H1 (cell line): Measurements from ENCODE around the gene JMJD8. TPM values are rescaled to one million over a fixed set of nuclear protein-coding genes. Genes with fewer than 3 reads are reported as not detected.

Experiments used
- CTCF ChIA-PET: fragments of 300-600 bp; sonication (Branson Sonifier 250); formaldehyde crosslinking; loops from one replicate; lab custom pipeline; 2021; ENCODE audit not compliant: partially characterized antibody; lab: Charles Lee
- POLR2A ChIA-PET: fragments of 300-600 bp; sonication (Branson Sonifier 250); formaldehyde crosslinking; loops from one replicate; lab custom pipeline; 2021; ENCODE audit warnings: inconsistent platforms; ENCODE audit not compliant: partially characterized antibody; lab: Charles Lee
- DNase-seq, 2 experiments: peaks; one replicate each; pipeline versions ENCODE4 v3.0.0 to v3.0.0-alpha.2; 2010 to 2022; ENCODE audit warnings: low spot score in 2 of 2, low read depth in 1 of 2, mixed read lengths in 1 of 2
- FAIRE-seq: peaks from 2 replicates; lab custom pipeline; 2011; peaks lifted over from hg19 to GRCh38; lab: Jason Lieb, UNC
- H2AFZ ChIP-seq: 2 replicates; pipeline ENCODE4 v1.8.1; 2012; ENCODE audit warnings: low read length, inconsistent platforms
- H2AK5ac ChIP-seq: 2 replicates; pipeline ENCODE4 v1.6.1; 2013; ENCODE audit warnings: low read depth, low read length
- H2BK120ac ChIP-seq: replicated peaks from 2 replicates; pipeline ENCODE3; 2013; ENCODE audit warnings: low read depth, low read length, inconsistent platforms
- H2BK12ac ChIP-seq: 2 replicates; pipeline ENCODE4 v1.6.1; 2013; ENCODE audit warnings: low read depth, low read length
- H2BK15ac ChIP-seq: 2 replicates; pipeline ENCODE4 v1.6.1; 2013; ENCODE audit warnings: low read length
- H2BK20ac ChIP-seq: 2 replicates; pipeline ENCODE4 v1.6.1; 2013; ENCODE audit warnings: low read length
- H2BK5ac ChIP-seq: 2 replicates; pipeline ENCODE4 v1.6.1; 2013; ENCODE audit warnings: low read depth, low read length
- H3K14ac ChIP-seq: 2 replicates; pipeline ENCODE4 v1.6.1; 2013; ENCODE audit warnings: inconsistent platforms; ENCODE audit not compliant: insufficient read length
- H3K18ac ChIP-seq: 2 replicates; pipeline ENCODE4 v1.6.1; 2013; ENCODE audit warnings: low read length; ENCODE audit errors: extremely low read depth
- H3K23ac ChIP-seq: 2 replicates; pipeline ENCODE4 v1.6.1; 2013; ENCODE audit warnings: inconsistent platforms; ENCODE audit not compliant: insufficient read length
- H3K23me2 ChIP-seq: 2 replicates; pipeline ENCODE4 v1.6.1; 2013; ENCODE audit warnings: low read depth, low read length
- H3K27ac ChIP-seq: 2 replicates; pipeline ENCODE4 v1.6.1; 2011; ENCODE audit warnings: low read depth, low read length, inconsistent platforms
- H3K27me3 ChIP-seq, 4 experiments: replicated peaks in 1 of 4; 1 replicate in 1 of 4; 2 replicates in 3 of 4; pipeline versions ENCODE4 v1.6.1 to v1.8.1; 2011 to 2013; ENCODE audit warnings: low read length in 3 of 4, mild to moderate bottlenecking in 3 of 4, inconsistent platforms in 2 of 4, mixed read lengths in 2 of 4, moderate library complexity in 1 of 4; ENCODE audit not compliant: control insufficient read depth in 3 of 4, insufficient read depth in 3 of 4; ENCODE audit errors: extremely low read depth in 1 of 4
- H3K36me3 ChIP-seq, 4 experiments: 2 replicates each; pipeline versions ENCODE4 v1.6.1 to v1.8.1; 2011 to 2013; ENCODE audit warnings: mild to moderate bottlenecking in 4 of 4, low read length in 3 of 4, moderate library complexity in 2 of 4, control low read depth in 1 of 4, inconsistent platforms in 1 of 4; ENCODE audit not compliant: insufficient read depth in 4 of 4, control insufficient read depth in 2 of 4
- H3K4ac ChIP-seq: replicated peaks from 2 replicates; pipeline ENCODE3; 2013; ENCODE audit warnings: low read length, low read depth, mixed read lengths, inconsistent platforms; ENCODE audit not compliant: insufficient read length
- H3K4me1 ChIP-seq, 4 experiments: replicated peaks in 1 of 4; 1 replicate in 1 of 4; 2 replicates in 3 of 4; pipeline versions ENCODE4 v1.6.1 to v1.8.1; 2011 to 2013; ENCODE audit warnings: low read length in 3 of 4, inconsistent platforms in 2 of 4, mixed read lengths in 1 of 4; ENCODE audit not compliant: insufficient read depth in 4 of 4, control insufficient read depth in 3 of 4
- H3K4me2 ChIP-seq, 2 experiments: 2 replicates each; pipeline versions ENCODE4 v1.6.1 to v1.8.1; 2011 to 2013; ENCODE audit warnings: low read depth in 2 of 2, low read length in 2 of 2, control low read depth in 1 of 2, inconsistent platforms in 1 of 2, mild to moderate bottlenecking in 1 of 2; ENCODE audit not compliant: insufficient read depth in 1 of 2
- H3K4me3 ChIP-seq, 4 experiments: fragments of 200-600, 300-600 bp in 1 of 4; sonication (generic), shearing (Covaris generic), sonication (Bioruptor Twin) in 1 of 4; 2 replicates each; pipeline versions ENCODE4 v1.5.1 to v1.8.1; 2011 to 2016; ENCODE audit warnings: low read length in 4 of 4, low read depth in 3 of 4, control low read depth in 2 of 4, inconsistent platforms in 2 of 4, mild to moderate bottlenecking in 2 of 4, mixed read lengths in 1 of 4, moderate library complexity in 1 of 4; ENCODE audit not compliant: insufficient read depth in 2 of 4; ENCODE audit errors: extremely low read depth in 1 of 4
- H3K56ac ChIP-seq: replicated peaks from 2 replicates; pipeline ENCODE3; 2013; ENCODE audit warnings: low read depth, mild to moderate bottlenecking, mixed read lengths, low read length, inconsistent platforms; ENCODE audit not compliant: insufficient read length
- H3K79me1 ChIP-seq: 2 replicates; pipeline ENCODE4 v1.6.1; 2013; ENCODE audit warnings: low read depth, low read length, control low read depth
- H3K79me2 ChIP-seq, 2 experiments: 2 replicates each; pipeline versions ENCODE4 v1.6.1 to v1.8.1; 2012 to 2013; ENCODE audit warnings: low read length in 2 of 2, mild to moderate bottlenecking in 2 of 2, inconsistent platforms in 1 of 2; ENCODE audit not compliant: insufficient read depth in 2 of 2, control insufficient read depth in 1 of 2
- H3K9ac ChIP-seq, 4 experiments: replicated peaks in 1 of 4; 1 replicate in 1 of 4; 2 replicates in 3 of 4; pipeline versions ENCODE4 v1.6.1 to v1.8.1; 2011 to 2013; ENCODE audit warnings: low read depth in 3 of 4, low read length in 3 of 4, control low read depth in 2 of 4, mild to moderate bottlenecking in 2 of 4, moderate library complexity in 2 of 4, inconsistent platforms in 1 of 4; ENCODE audit errors: extremely low read depth in 1 of 4
- H3K9me3 ChIP-seq, 2 experiments: 2 replicates each; pipeline versions ENCODE4 v1.6.1 to v1.8.1; 2012 to 2013; ENCODE audit warnings: mild to moderate bottlenecking in 2 of 2, moderate library complexity in 2 of 2, control low read depth in 1 of 2, inconsistent platforms in 1 of 2, low read depth in 1 of 2, low read length in 1 of 2, mixed read lengths in 1 of 2; ENCODE audit not compliant: insufficient read depth in 2 of 2
- H4K20me1 ChIP-seq, 2 experiments: replicated peaks in 1 of 2; 2 replicates each; pipeline versions ENCODE3 to v1.8.1; 2011 to 2013; ENCODE audit warnings: inconsistent platforms in 2 of 2, low read length in 2 of 2, mild to moderate bottlenecking in 1 of 2; ENCODE audit not compliant: insufficient read depth in 2 of 2, control insufficient read depth in 1 of 2
- H4K5ac ChIP-seq: 2 replicates; pipeline ENCODE4 v1.6.1; 2013; ENCODE audit warnings: low read length, low read depth, mixed read lengths, inconsistent platforms; ENCODE audit not compliant: insufficient read length
- H4K8ac ChIP-seq: 2 replicates; pipeline ENCODE4 v1.8.0; 2013; ENCODE audit warnings: mild to moderate bottlenecking, moderate library complexity, low read length, inconsistent platforms; ENCODE audit not compliant: insufficient read depth; ENCODE audit errors: extremely low read depth
- H4K91ac ChIP-seq: replicated peaks from 2 replicates; pipeline ENCODE3; 2013; ENCODE audit warnings: low read length, mixed read lengths, inconsistent platforms; ENCODE audit not compliant: insufficient read length
- WGBS, 2 experiments: shearing (Covaris generic) in 1 of 2; methylation state at CpG; one replicate each; pipeline versions ENCODE4 v1.1.6 to v1.1.7; 2013 to 2015; ENCODE audit warnings: low lambda C conversion rate in 2 of 2, mixed read lengths in 2 of 2, inconsistent platforms in 1 of 2, low coverage in 1 of 2, missing lambda C conversion rate in 1 of 2; ENCODE audit not compliant: insufficient replicate concordance in 2 of 2, insufficient coverage in 1 of 2, insufficient read length in 1 of 2; ENCODE audit errors: extremely low coverage in 1 of 2, missing lambda C conversion rate in 1 of 2; 5-methylcytosine and 5-hydroxymethylcytosine counted together
- polyA plus RNA-seq, 7 experiments: library from polyadenylated mRNA; depleted of rRNA in 3 of 7; stranded (reverse) in 5 of 7; unstranded in 2 of 7; fragments of >200 nt in 5 of 7; fragments of 200-250 nt in 2 of 7; gene quantifications; 1 replicate in 5 of 7; 2 replicates in 1 of 7; 4 replicates in 1 of 7; pipeline versions ENCODE4 v1.2.1 to v1.2.3, GENCODE V29; 2011 to 2013; ENCODE audit warnings: missing spikeins in 2 of 7, mixed read lengths in 2 of 7
- total RNA-seq: library from RNA; stranded (reverse); fragmentation: NEBNext Ultra II Directional; extraction: Animal tissue kit (Norgen Biotek cat#: 25700); gene quantifications from 2 replicates; pipeline ENCODE4 v1.2.1, GENCODE V29; 2021

JMJD8 gene
- total and polyA plus RNA-seq, 2 of the 8 experiments (the other 6 are each of a cell fraction or from before 2014, with no cell fraction given): 46.4 to 87.4 TPM

- H2BK20ac ChIP-seq: no peak overlapping the region
- no peak overlapping the region for H3K27ac ChIP-seq
- no peak overlapping the region for H2AK5ac ChIP-seq
- no peak overlapping the region for H2BK120ac ChIP-seq
- H3K79me1 ChIP-seq: no peaks in the 10 kb centered on the region
- H4K91ac ChIP-seq: peak overlapping the region; percentile 98
- no peaks in the 10 kb centered on the region for H3K23me2 ChIP-seq
- peaks cover 0 to 8% (median 1%) of the 10 kb centered on the region in 4 experiments; a peak in 4 of 7 replicates for H3K4me1 ChIP-seq
- peak overlapping the region in 1 of 2 experiments; percentile 53; a peak in 2 of 4 replicates for H3K4me2 ChIP-seq
- CTCF ChIA-PET: interaction anchor here (0.6 to 11.3 kb wide), 19 partner anchors 10 to 264 kb away, joined by 3 to 104 read pairs (median 4); partner anchors contain the start of genes METTL26 and WDR90
- H3K9ac ChIP-seq: no peak overlapping the region
- H3K23ac ChIP-seq: no peak overlapping the region
- DNase-seq (peak in 1 of 2 experiments; percentile 86), FAIRE-seq (peak; percentile 55)
- H4K8ac ChIP-seq: peak overlapping the region; percentile 85
- H2BK5ac ChIP-seq: 0 out of 2 replicates have a peak overlapping the region, but pooled peaks have one; percentile 41
- POLR2A ChIA-PET: interaction anchor here (0.7 to 17.4 kb wide), 6 partner anchors 10 to 31 kb away, joined by 3 to 214 read pairs (median 6); partner anchors contain the start of genes JMJD8, RHBDL1, STUB1 and WDR90
- H3K4ac ChIP-seq: peak overlapping the region; percentile 77
- no peak overlapping the region; the same call in 1 of the 2 replicates for H2AFZ ChIP-seq
- no peak overlapping the region for H3K56ac ChIP-seq
- H2BK12ac ChIP-seq: no peak overlapping the region
- H3K18ac ChIP-seq: peak overlapping the region; percentile 71; the same call in 1 of the 2 replicates
- no peaks in the 10 kb centered on the region for H3K79me2 ChIP-seq
- no peaks in the 10 kb centered on the region for H3K9me3 ChIP-seq
- H3K4me3 ChIP-seq: no peak overlapping the region
- H3K27me3 ChIP-seq: no peaks in the 10 kb centered on the region
- no peak overlapping the region for H3K14ac ChIP-seq
- H2BK15ac ChIP-seq: peak overlapping the region; percentile 81; the same call in 1 of the 2 replicates
- no peak overlapping the region for H4K5ac ChIP-seq
- 39% methylated on average over 20 of the region's 43 CpGs; no CpG with 5 or more reads in 1 of the 2 experiments for WGBS, 2 experiments
- H3K36me3 ChIP-seq: peaks cover 0 to 25% (median 1%) of the 10 kb centered on the region in 4 experiments; a peak in 3 of 8 replicates
- no peaks in the 10 kb centered on the region for H4K20me1 ChIP-seq
Observed at GRCh38 chr16:660459-661183, 23.5 kb downstream of the JMJD8 start.
